AG04449 (cell line): ENCODE measurements around the gene MIS18BP1.

Source experiments
- CTCF ChIA-PET: fragments of 350-600 bp; formaldehyde crosslinking; extraction: SDS; loops from one replicate; lab custom pipeline; 2021; ENCODE audit warnings: antibody characterized with exemption; lab: Yijun Ruan, JAX
- POLR2A ChIA-PET: fragments of 400-600, 350-600 bp; formaldehyde crosslinking; extraction: SDS; loops from one replicate; lab custom pipeline; 2020; ENCODE audit warnings: antibody characterized with exemption, inconsistent platforms; lab: Yijun Ruan, JAX
- DNase-seq: peaks from one replicate; pipeline ENCODE4 v3.0.0-alpha.2; 2010; ENCODE audit warnings: low read depth, low spot score
- H3K4me3 ChIP-seq: 2 replicates; pipeline ENCODE4 v1.5.1; 2011; ENCODE audit warnings: low read depth, mild to moderate bottlenecking, control low read depth, low read length
- CTCF ChIP-seq: IDR thresholded peaks from one replicate; pipeline ENCODE4 v1.5.1; 2011; ENCODE audit warnings: mild to moderate bottlenecking, moderate library complexity, low read length, control low read depth, inconsistent platforms; ENCODE audit not compliant: insufficient read depth; ENCODE audit errors: missing control alignments

The MIS18BP1 gene

GRCh38 chr14:45258073-45258472, 5.1 kb upstream of the MIS18BP1 start:
- DNase-seq: no peak
- no peak overlapping the region for H3K4me3 ChIP-seq
- POLR2A ChIA-PET: no interaction called here
- TF ChIP-seq CTCF: no peak
- CTCF ChIA-PET: interaction anchor here (1.2 to 4.2 kb wide), 3 partner anchors 9 to 344 kb away, joined by 4 to 32 read pairs (median 5); no protein-coding TSS in a partner anchor

GRCh38 chr14:45254771-45255170, 1.8 kb upstream of the MIS18BP1 start:
- no peak overlapping the region for H3K4me3 ChIP-seq
- ChIA-PET POLR2A (interaction anchor here (1.5 kb wide), 1 partner anchor 171 kb away, joined by 4 read pairs; the partner anchor contains the start of gene PRPF39), CTCF (interaction anchor here (4.1 kb wide), 1 partner anchor 13 kb away, joined by 27 read pairs; no protein-coding TSS in a partner anchor)
- TF ChIP-seq CTCF: no peak
- DNase-seq: no peak

GRCh38 chr14:45253754-45254310, 830 bp upstream of the MIS18BP1 start:
- no peak for DNase-seq
- peak overlapping the region; percentile 86 for H3K4me3 ChIP-seq
- TF ChIP-seq CTCF: no peak
- ChIA-PET CTCF (interaction anchor here (0.7 to 4.1 kb wide), 22 partner anchors 8 to 345 kb away, joined by 3 to 27 read pairs (median 4); no protein-coding TSS in a partner anchor), POLR2A (interaction anchor here (0.6 to 1.5 kb wide), 2 partner anchors 170 to 287 kb away, joined by 3 to 4 read pairs; partner anchors contain the start of gene PRPF39)

- CTCF ChIA-PET: interaction anchor here (0.7 to 4.1 kb wide), 19 partner anchors 8 to 356 kb away, joined by 3 to 27 read pairs (median 4); a partner anchor contains a TSS
- no peak for DNase-seq
- peak overlapping the region; percentile 86 for H3K4me3 ChIP-seq
- no peak for TF ChIP-seq CTCF
- POLR2A ChIA-PET: no interaction called here
Measured at GRCh38 chr14:45252366-45253069, 484 bp downstream of the MIS18BP1 start.

GRCh38 chr14:45251912-45252311, 1.1 kb downstream of the MIS18BP1 start:
- DNase-seq: no peak
- POLR2A ChIA-PET: no interaction called here
- H3K4me3 ChIP-seq: peak overlapping the region; percentile 86
- TF ChIP-seq CTCF: no peak
- CTCF ChIA-PET: interaction anchor here (0.7 to 4.1 kb wide), 11 partner anchors 9 to 356 kb away, joined by 3 to 27 read pairs (median 5); a partner anchor contains a TSS
